Gastrocnemius medialis (tissue), 4 donors: ENCODE results near the gene INSIG1.

Experiments used
- POLR2A ChIP-seq, 2 donors: fragments of 450-650 bp; IDR thresholded peaks; one replicate each; pipeline ENCODE4 v1.6.1; 2017; ENCODE audit warnings: antibody characterized with exemption in 2 of 2, mild to moderate bottlenecking in 2 of 2, moderate library complexity in 2 of 2
- TF ChIP-seq, protein P1 (sequence below), 5 experiments: fragments of 450-650 bp in 3 of 5; fragments of 200-600 bp in 2 of 5; sonication (generic) in 2 of 5; IDR thresholded peaks in 4 of 5; conservative IDR thresholded peaks in 1 of 5; 1 replicate in 4 of 5; 2 replicates in 1 of 5; pipeline ENCODE4 v1.5.1; 2016 to 2019; ENCODE audit warnings: antibody characterized with exemption in 5 of 5, mild to moderate bottlenecking in 3 of 5, moderate library complexity in 3 of 5

DNA sequence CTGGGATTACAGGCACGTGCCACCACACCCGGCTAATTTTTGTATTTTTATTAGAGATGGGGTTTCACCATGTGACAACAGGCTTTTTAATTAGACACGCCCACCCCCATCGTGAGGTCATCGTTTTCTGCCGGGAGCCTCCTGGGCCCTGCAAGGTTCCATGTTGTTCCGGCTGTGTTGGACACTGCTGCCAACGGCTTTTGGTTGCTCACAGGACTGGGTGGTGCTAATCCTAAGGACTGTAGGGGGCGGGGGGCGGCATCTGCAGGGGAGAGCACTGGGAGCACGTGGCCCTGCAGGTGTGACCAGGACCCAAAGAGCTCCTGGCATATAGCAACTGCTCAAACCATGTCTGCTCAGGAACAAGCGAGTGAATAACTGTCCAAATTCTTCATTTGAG is 29.5 kb upstream of the INSIG1 start:
- TF ChIP-seq POLR2A (IDR thresholded peaks at IDR 0.05) = no peak
- TF ChIP-seq, protein P1, sequence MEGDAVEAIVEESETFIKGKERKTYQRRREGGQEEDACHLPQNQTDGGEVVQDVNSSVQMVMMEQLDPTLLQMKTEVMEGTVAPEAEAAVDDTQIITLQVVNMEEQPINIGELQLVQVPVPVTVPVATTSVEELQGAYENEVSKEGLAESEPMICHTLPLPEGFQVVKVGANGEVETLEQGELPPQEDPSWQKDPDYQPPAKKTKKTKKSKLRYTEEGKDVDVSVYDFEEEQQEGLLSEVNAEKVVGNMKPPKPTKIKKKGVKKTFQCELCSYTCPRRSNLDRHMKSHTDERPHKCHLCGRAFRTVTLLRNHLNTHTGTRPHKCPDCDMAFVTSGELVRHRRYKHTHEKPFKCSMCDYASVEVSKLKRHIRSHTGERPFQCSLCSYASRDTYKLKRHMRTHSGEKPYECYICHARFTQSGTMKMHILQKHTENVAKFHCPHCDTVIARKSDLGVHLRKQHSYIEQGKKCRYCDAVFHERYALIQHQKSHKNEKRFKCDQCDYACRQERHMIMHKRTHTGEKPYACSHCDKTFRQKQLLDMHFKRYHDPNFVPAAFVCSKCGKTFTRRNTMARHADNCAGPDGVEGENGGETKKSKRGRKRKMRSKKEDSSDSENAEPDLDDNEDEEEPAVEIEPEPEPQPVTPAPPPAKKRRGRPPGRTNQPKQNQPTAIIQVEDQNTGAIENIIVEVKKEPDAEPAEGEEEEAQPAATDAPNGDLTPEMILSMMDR (IDR thresholded peaks at IDR 0.05 in 4 of 5, conservative IDR thresholded peaks at IDR 0.05 in 1 of 5) = no peak
